Ishikawa (cell line): Measurements from ENCODE around the gene ICOS.

Source experiments
- CEBPB ChIP-seq: IDR thresholded peaks from 2 replicates; pipeline ENCODE4 v1.6.1; 2012
- CREB1 ChIP-seq: IDR thresholded peaks from 2 replicates; pipeline ENCODE4 v1.6.1; 2012; ENCODE audit warnings: low read depth
- EGR1 ChIP-seq: IDR thresholded peaks from 2 replicates; pipeline ENCODE4 v1.6.1; 2012
- EP300 ChIP-seq: IDR thresholded peaks from 2 replicates; pipeline ENCODE4 v1.6.1; 2012; ENCODE audit warnings: borderline replicate concordance
- FOXM1 ChIP-seq: IDR thresholded peaks from 2 replicates; pipeline ENCODE4 v1.6.1; 2012; ENCODE audit warnings: low read depth, borderline replicate concordance
- MAX ChIP-seq: IDR thresholded peaks from 2 replicates; pipeline ENCODE4 v1.6.1; 2012
- NFIC ChIP-seq: IDR thresholded peaks from 2 replicates; pipeline ENCODE4 v1.6.1; 2012
- RAD21 ChIP-seq: IDR thresholded peaks from 2 replicates; pipeline ENCODE4 v1.6.1; 2012; ENCODE audit warnings: low read depth
- REST ChIP-seq: IDR thresholded peaks from 2 replicates; pipeline ENCODE4 v1.6.1; 2012; ENCODE audit warnings: low read depth, mild to moderate bottlenecking
- TAF1 ChIP-seq: IDR thresholded peaks from 2 replicates; pipeline ENCODE4 v1.6.1; 2012; ENCODE audit warnings: low read depth, mild to moderate bottlenecking
- TCF12 ChIP-seq: IDR thresholded peaks from 2 replicates; pipeline ENCODE4 v1.6.1; 2012; ENCODE audit warnings: low read depth
- TEAD4 ChIP-seq: IDR thresholded peaks from 2 replicates; pipeline ENCODE4 v1.6.1; 2012
- USF1 ChIP-seq: IDR thresholded peaks from 2 replicates; pipeline ENCODE4 v1.6.1; 2012
- YY1 ChIP-seq: IDR thresholded peaks from 2 replicates; pipeline ENCODE4 v1.6.1; 2012; ENCODE audit warnings: low read depth
- ZBTB7A ChIP-seq: IDR thresholded peaks from 2 replicates; pipeline ENCODE4 v1.6.1; 2012; ENCODE audit warnings: low read depth

ICOS gene

GRCh38 chr2:203890733-203891132 is 45.8 kb upstream of the ICOS start:
- no peak for TF ChIP-seq TCF12
- TF ChIP-seq NFIC = no peak
- no peak for TF ChIP-seq TEAD4
- TF ChIP-seq ZBTB7A = no peak
- TF ChIP-seq CEBPB = no peak
- no peak for TF ChIP-seq TAF1
- TF ChIP-seq REST = no peak
- no peak for TF ChIP-seq YY1
- no peak for TF ChIP-seq USF1
- no peak for TF ChIP-seq EP300
- no peak for TF ChIP-seq RAD21
- no peak for TF ChIP-seq EGR1
- TF ChIP-seq FOXM1 = no peak
- no peak for TF ChIP-seq CREB1
- TF ChIP-seq MAX = no peak

DNA sequence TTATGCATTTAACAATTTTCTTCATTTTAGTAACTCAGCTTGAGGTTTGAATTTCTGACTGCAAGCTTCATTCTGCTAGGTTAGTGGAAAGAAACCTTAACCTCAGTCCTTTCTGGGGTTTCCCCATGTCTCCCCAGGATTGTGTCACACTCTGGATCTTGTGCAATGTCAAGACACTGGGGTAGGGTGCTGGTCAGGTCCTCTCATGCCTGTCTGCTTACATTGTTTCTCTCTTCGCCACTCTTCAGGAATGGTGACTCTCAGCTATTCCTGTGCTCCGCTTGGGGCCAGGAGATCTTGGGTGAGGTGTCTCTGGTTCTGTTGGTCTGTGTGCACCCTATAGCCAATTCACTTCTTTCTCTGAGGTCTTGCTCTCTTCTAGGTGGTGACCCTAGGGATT is 45.1 kb upstream of the ICOS start:
- no peak for TF ChIP-seq EP300

DNA sequence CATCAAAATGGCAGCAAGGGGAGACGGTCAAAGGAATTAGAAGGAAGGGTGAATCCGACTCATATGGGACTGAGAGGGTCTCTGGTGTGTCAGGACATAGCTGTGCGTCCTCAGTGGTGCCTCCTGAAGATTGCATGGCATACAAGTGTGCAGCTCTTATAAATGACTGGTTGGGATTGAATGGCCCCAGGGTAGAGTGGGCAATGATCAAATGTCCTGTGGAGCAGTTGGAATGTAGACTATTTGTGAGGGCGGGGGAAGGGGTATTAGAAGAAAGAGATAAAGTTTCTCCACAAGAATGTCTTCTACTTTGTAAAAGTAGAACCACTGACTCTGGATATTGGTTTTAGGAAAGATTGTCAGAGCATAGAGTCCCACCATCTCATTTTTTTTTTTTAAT is 44.4 kb upstream of the ICOS start:
- TF ChIP-seq EGR1 (no peak), RAD21 (no peak), CEBPB (no peak), YY1 (no peak), CREB1 (no peak), TAF1 (no peak), NFIC (no peak), EP300 (no peak), USF1 (no peak), TCF12 (no peak), REST (no peak), FOXM1 (no peak), TEAD4 (no peak), MAX (no peak), ZBTB7A (no peak)

- TF ChIP-seq TCF12 = no peak
- TF ChIP-seq YY1 = no peak
- TF ChIP-seq REST = no peak
Observed at GRCh38 chr2:203893401-203893800, 43.2 kb upstream of the ICOS start.

DNA sequence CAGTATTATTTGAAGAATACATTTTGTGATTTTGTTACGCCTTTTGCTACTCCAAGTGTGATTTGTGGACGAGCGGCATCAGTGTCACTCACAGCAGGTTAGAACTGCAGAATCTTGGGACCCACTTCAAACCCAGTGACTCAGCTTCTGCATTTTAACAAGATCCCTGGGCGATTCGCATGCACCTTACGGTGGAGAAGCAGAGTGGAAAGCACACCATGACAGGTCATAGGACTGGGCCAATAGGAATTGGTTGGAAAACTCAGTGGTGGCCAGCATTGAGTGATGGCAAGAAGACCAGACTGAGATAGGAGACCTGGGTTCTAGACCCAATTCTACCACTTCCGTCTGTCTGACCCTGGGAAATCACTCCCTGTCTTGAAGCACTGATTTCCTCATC is 42.7 kb upstream of the ICOS start:
- TF ChIP-seq MAX = no peak
- TF ChIP-seq USF1 = no peak
- no peak for TF ChIP-seq ZBTB7A
- TF ChIP-seq RAD21 = no peak
- TF ChIP-seq CREB1 = no peak
- TF ChIP-seq FOXM1 = no peak
- TF ChIP-seq TEAD4 = no peak
- no peak for TF ChIP-seq REST
- no peak for TF ChIP-seq TCF12
- no peak for TF ChIP-seq NFIC
- no peak for TF ChIP-seq EP300
- TF ChIP-seq CEBPB = no peak
- no peak for TF ChIP-seq EGR1
- no peak for TF ChIP-seq TAF1
- TF ChIP-seq YY1 = no peak
